HG03575 (cell line): ENCODE results near the gene TBCD.
"Not testable (repeated sequence)": the region's sequence is repeated elsewhere in the genome, so short reads cannot be mapped to it uniquely, and the experiment has no call there.

Experiments used
- ATAC-seq: cut with Tn5 transposase; IDR thresholded peaks from one replicate; pipeline ENCODE4 v1.9.1; 2021; ENCODE audit not compliant: unreplicated experiment, insufficient number of reproducible peaks, low FRiP score; ENCODE audit errors: extremely low read depth

Gene TBCD

GRCh38 chr17:82966415-82966814, 214.6 kb downstream of the TBCD start:
- ATAC-seq = no peak

- ATAC-seq = no peak
These were observed 215.6 kb downstream of the TBCD start for GRCh38 chr17:82967268-82968032.

- ATAC-seq = not testable (repeated sequence)
These were observed 216.4 kb downstream of the TBCD start for GRCh38 chr17:82968033-82968841.

GRCh38 chr17:82970067-82970466, 218.2 kb downstream of the TBCD start:
- ATAC-seq = no peak

- no peak for ATAC-seq
These were observed 219.1 kb downstream of the TBCD start for GRCh38 chr17:82970818-82971590.

- no peak for ATAC-seq
These were observed 221.0 kb downstream of the TBCD start for GRCh38 chr17:82972836-82973372.

- ATAC-seq = no peak
These were observed 221.7 kb downstream of the TBCD start for GRCh38 chr17:82973456-82974135.

- no peak for ATAC-seq
These were observed 222.5 kb downstream of the TBCD start for GRCh38 chr17:82974136-82974952.

- no peak for ATAC-seq
These were observed 225.2 kb downstream of the TBCD start for GRCh38 chr17:82976982-82977488.

- ATAC-seq = no peak
These were observed 225.7 kb downstream of the TBCD start for GRCh38 chr17:82977606-82978005.

GRCh38 chr17:82978765-82979349, 227.0 kb downstream of the TBCD start:
- no peak for ATAC-seq

GRCh38 chr17:82979718-82980117, 227.9 kb downstream of the TBCD start:
- no peak for ATAC-seq

- ATAC-seq = no peak
These were observed 228.8 kb downstream of the TBCD start for GRCh38 chr17:82980632-82981031.

- no peak for ATAC-seq
These were observed 229.4 kb downstream of the TBCD start for GRCh38 chr17:82981141-82981730.

- ATAC-seq = no peak
These were observed 231.8 kb downstream of the TBCD start for GRCh38 chr17:82983510-82984248.

GRCh38 chr17:82984249-82984617, 232.4 kb downstream of the TBCD start:
- not testable (repeated sequence) for ATAC-seq
